Smooth muscle cell (in vitro differentiated cells): Measurements from ENCODE around the gene PRR36. TPM values are rescaled to one million over a fixed set of nuclear protein-coding genes. Genes with fewer than 3 reads are reported as not detected.

Experiments used
- DNase-seq: peaks from one replicate; lab custom pipeline; 2025; ENCODE audit not compliant: unreplicated experiment; lab: John Stamatoyannopoulos, UW
- H2AFZ ChIP-seq: fragments of 200-600 bp; sonication (generic); 2 replicates; pipeline ENCODE4 v1.6.0; 2016; ENCODE audit warnings: antibody characterized with exemption, low read depth, mild to moderate bottlenecking
- H3F3A ChIP-seq: fragments of 200-600 bp; sonication (generic); 2 replicates; pipeline ENCODE4 v1.6.0; 2017; ENCODE audit warnings: antibody characterized with exemption, low read depth
- H3K27ac ChIP-seq: fragments of 200-600 bp; sonication (generic); 2 replicates; pipeline ENCODE4 v1.5.1; 2016; ENCODE audit warnings: low read depth, mild to moderate bottlenecking
- H3K27me3 ChIP-seq: fragments of 200-600 bp; sonication (generic); 2 replicates; pipeline ENCODE4 v1.6.1; 2016; ENCODE audit warnings: low read depth, mild to moderate bottlenecking
- H3K36me3 ChIP-seq: fragments of 200-600 bp; sonication (generic); 2 replicates; pipeline ENCODE4 v1.5.1; 2016; ENCODE audit warnings: low read depth
- H3K4me1 ChIP-seq: fragments of 200-600 bp; sonication (generic); 2 replicates; pipeline ENCODE4 v1.5.1; 2016; ENCODE audit warnings: low read depth
- H3K4me2 ChIP-seq: fragments of 200-600 bp; sonication (generic); 2 replicates; pipeline ENCODE4 v1.6.0; 2016; ENCODE audit warnings: mild to moderate bottlenecking
- H3K4me3 ChIP-seq: fragments of 200-600 bp; sonication (generic); 2 replicates; pipeline ENCODE4 v1.5.1; 2016; ENCODE audit warnings: mild to moderate bottlenecking
- H3K79me2 ChIP-seq: fragments of 200-600 bp; sonication (generic); 2 replicates; pipeline ENCODE4 v1.6.0; 2016; ENCODE audit warnings: low read depth, mild to moderate bottlenecking
- H3K9ac ChIP-seq: fragments of 200-600 bp; sonication (generic); 2 replicates; pipeline ENCODE4 v1.6.0; 2016; ENCODE audit warnings: low read depth
- H3K9me3 ChIP-seq: fragments of 200-600 bp; sonication (generic); replicated peaks from 2 replicates; pipeline ENCODE4 v1.5.1; 2016; ENCODE audit warnings: low read depth
- H4K20me1 ChIP-seq: fragments of 200-600 bp; sonication (generic); 2 replicates; pipeline ENCODE4 v1.6.0; 2016; ENCODE audit warnings: low read depth
- CTCF ChIP-seq: fragments of 200-600 bp; sonication (generic); IDR thresholded peaks from 2 replicates; pipeline ENCODE4 v1.5.1; 2017; ENCODE audit warnings: borderline replicate concordance, mild to moderate bottlenecking, antibody characterized with exemption; ENCODE audit not compliant: insufficient read depth, poor library complexity, severe bottlenecking
- WGBS: methylation state at CpG from one replicate; pipeline ENCODE4 v1.1.7; 2016; ENCODE audit warnings: low lambda C conversion rate; 5-methylcytosine and 5-hydroxymethylcytosine counted together
- polyA plus RNA-seq: library from polyadenylated mRNA; unstranded; fragments of >200 nt; fragmentation: Nextera tagmentation; extraction: Ambion mirVana; gene quantifications from 2 replicates; pipeline ENCODE4 v1.2.1, GENCODE V29; 2016
- total RNA-seq: library from RNA; depleted of rRNA; stranded (reverse); fragments of >200 nt; gene quantifications from 2 replicates; pipeline ENCODE4 v1.2.3, GENCODE V29; 2014

PRR36 gene
- total and polyA plus RNA-seq, 2 experiments from 2014 or later: 0.13 to 0.57 TPM

DNA sequence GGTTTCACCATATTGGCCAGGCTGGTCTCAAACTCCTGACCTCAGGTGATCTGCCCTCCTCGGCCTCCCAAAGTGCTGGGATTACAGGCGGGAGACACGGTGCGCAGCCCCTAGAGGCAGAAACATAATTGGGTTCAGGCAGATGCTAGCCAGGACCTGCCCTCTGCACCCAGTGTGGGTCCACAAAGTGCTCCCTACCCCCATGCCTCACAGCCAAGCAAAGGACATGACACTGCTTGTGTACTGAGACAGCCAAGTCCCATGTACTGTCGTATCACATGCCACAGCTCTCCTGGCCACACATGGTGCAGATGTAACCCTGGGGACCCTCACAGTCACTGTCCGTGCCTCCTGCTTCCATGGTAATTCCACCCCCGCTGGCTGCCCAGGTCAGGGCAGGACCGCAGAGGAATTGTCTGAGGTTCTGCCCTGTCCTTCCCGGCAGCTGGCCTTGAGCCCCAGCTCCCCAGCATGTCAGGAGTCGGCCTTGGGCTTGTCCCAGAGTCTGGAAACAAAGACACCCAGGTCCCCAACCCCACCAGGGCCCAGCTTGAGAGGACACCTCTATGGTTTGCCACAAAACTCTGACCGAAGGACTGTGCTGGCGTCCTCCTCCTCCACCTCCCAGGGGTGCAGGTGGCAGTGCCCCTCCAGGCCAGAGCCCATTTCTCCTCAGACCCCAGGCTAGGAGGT is 7.6 kb downstream of the PRR36 start:
- Histone ChIP-seq H3K36me3 (no peaks in the 10 kb centered on the region), H3K27me3 (peaks cover 68% of the 10 kb centered on the region), H3K9me3 (no peaks in the 10 kb centered on the region), H3K4me1 (peaks cover 6% of the 10 kb centered on the region), H3K79me2 (no peaks in the 10 kb centered on the region), H3K27ac (no peak overlapping the region), H3K4me3 (no peak overlapping the region), H4K20me1 (no peaks in the 10 kb centered on the region), H3K4me2 (no peak overlapping the region), H3F3A (peaks cover 3% of the 10 kb centered on the region), H3K9ac (no peak overlapping the region), H2AFZ (no peak overlapping the region)
- no peak for DNase-seq
- no peak for TF ChIP-seq CTCF
- 80% methylated on average over 12 of the region's 12 CpGs for WGBS

DNA sequence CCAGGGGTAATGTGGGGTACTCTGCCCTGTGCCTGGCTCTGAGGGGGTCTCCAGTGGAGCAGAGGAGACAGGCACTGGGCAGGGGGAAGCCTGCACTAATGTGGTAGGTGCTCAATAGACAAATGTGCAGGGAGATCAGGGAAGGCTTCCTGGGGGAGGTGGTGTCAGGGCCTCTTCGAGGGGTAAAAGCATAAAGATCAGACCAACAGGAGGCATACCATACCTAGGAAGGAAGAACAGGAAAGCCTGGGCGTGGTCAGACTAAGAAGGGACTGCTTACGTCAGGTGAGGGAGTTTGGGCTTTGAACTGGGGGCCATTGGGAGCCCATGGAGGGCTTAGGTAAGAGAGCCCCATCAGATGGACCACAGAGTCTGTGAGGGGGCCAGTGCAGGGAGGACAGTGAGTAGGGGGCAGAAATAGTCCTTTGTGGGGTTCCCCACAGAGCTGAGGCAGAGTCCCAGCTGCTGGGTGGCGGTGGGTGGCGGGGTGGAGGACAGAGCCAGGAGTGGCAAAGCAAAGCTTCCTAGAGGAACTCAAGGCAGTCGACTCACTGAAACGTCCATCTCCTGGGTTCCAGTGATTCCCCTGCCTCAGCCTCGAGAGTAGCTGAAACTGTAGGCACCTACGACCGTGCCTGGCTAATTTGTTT is 8.8 kb downstream of the PRR36 start:
- Histone ChIP-seq H3K27ac (no peak overlapping the region), H2AFZ (no peak overlapping the region), H3K36me3 (no peaks in the 10 kb centered on the region), H3K4me3 (no peak overlapping the region), H3K9me3 (no peaks in the 10 kb centered on the region), H3F3A (no peaks in the 10 kb centered on the region), H3K9ac (no peak overlapping the region), H3K4me2 (no peak overlapping the region), H4K20me1 (no peaks in the 10 kb centered on the region), H3K4me1 (peaks cover 6% of the 10 kb centered on the region), H3K27me3 (peaks cover 78% of the 10 kb centered on the region), H3K79me2 (no peaks in the 10 kb centered on the region)
- 61% methylated on average over 10 of the region's 10 CpGs for WGBS
- DNase-seq: no peak
- no peak for TF ChIP-seq CTCF

- H3F3A ChIP-seq: no peaks in the 10 kb centered on the region
Measured at GRCh38 chr19:7864690-7865074, 9.5 kb downstream of the PRR36 start.

More at GRCh38 chr19:7864690-7865074, 9.5 kb downstream of the PRR36 start:
- Histone ChIP-seq H3K4me2 (no peak overlapping the region), H3K27me3 (peaks cover 79% of the 10 kb centered on the region), H3K36me3 (no peaks in the 10 kb centered on the region), H3K4me1 (peaks cover 6% of the 10 kb centered on the region), H3K9ac (no peak overlapping the region), H3K27ac (no peak overlapping the region), H4K20me1 (no peaks in the 10 kb centered on the region), H3K4me3 (no peak overlapping the region), H2AFZ (no peak overlapping the region), H3K79me2 (no peaks in the 10 kb centered on the region), H3K9me3 (no peaks in the 10 kb centered on the region)
- 75% methylated on average over 16 of the region's 18 CpGs for WGBS
- no peak for DNase-seq
- no peak for TF ChIP-seq CTCF
